Stimulated activated naive CD8-positive, alpha-beta T cell treated with anti-CD3 and anti-CD28 coated beads, Interleukin-15, amount 100 ng/mL, for 72 hours (primary cell): Measurements from ENCODE around the gene TCERG1.
A peak's percentile ranks its signal among the peaks of the same experiment; 100 is the strongest.

ENCODE experiments used
- ATAC-seq: fragments of 150-1000 bp; cut with Tn5 transposase; 2 replicates; pipeline ENCODE4 v1.10.0; 2021; ENCODE audit warnings: mild to moderate bottlenecking, moderate library complexity
- DNase-seq, 2 donors: peaks; one replicate each; pipeline ENCODE4 v3.0.0; 2021 to 2022
- H3K27ac Mint-ChIP-seq, 2 donors: one replicate each; pipeline ENCODE4 v1.8.0; 2022; ENCODE audit warnings: mild to moderate bottlenecking in 2 of 2, mixed read lengths in 2 of 2, moderate library complexity in 2 of 2
- H3K27me3 Mint-ChIP-seq: one replicate; pipeline ENCODE4 v1.8.0; 2022; ENCODE audit warnings: mixed read lengths
- H3K4me1 Mint-ChIP-seq: one replicate; pipeline ENCODE4 v1.8.0; 2022; ENCODE audit warnings: mild to moderate bottlenecking, mixed read lengths
- H3K4me3 Mint-ChIP-seq, 2 donors: one replicate each; pipeline ENCODE4 v1.8.0; 2022; ENCODE audit warnings: mild to moderate bottlenecking in 2 of 2, mixed read lengths in 2 of 2, moderate library complexity in 1 of 2
- H3K9me3 Mint-ChIP-seq, 2 donors: one replicate each; pipeline ENCODE4 v1.8.0; 2022; ENCODE audit warnings: mixed read lengths in 2 of 2

TCERG1 gene

GRCh38 chr5:146440870-146441495 is 6.2 kb upstream of the TCERG1 start:
- ATAC-seq (no peak), DNase-seq (no peak)
- Mint-ChIP-seq H3K9me3 (no peaks in the 10 kb centered on the region), H3K27me3 (peaks cover 8% of the 10 kb centered on the region), H3K4me1 (no peaks in the 10 kb centered on the region), H3K27ac (no peak overlapping the region), H3K4me3 (no peak overlapping the region)

GRCh38 chr5:146441896-146442295 is 5.2 kb upstream of the TCERG1 start:
- Mint-ChIP-seq H3K27me3 (peaks cover 8% of the 10 kb centered on the region), H3K4me1 (no peaks in the 10 kb centered on the region), H3K27ac (no peak overlapping the region), H3K4me3 (no peak overlapping the region), H3K9me3 (no peaks in the 10 kb centered on the region)
- no peak for ATAC-seq
- DNase-seq = no peak

- DNase-seq (peak; percentile 19 to 58), ATAC-seq (peak; percentile 45)
- peak overlapping the region; percentile 89 to 100 for H3K4me3 Mint-ChIP-seq
- H3K27me3 Mint-ChIP-seq = no peaks in the 10 kb centered on the region
- H3K4me1 Mint-ChIP-seq = peaks cover 40% of the 10 kb centered on the region
- H3K27ac Mint-ChIP-seq = peak overlapping the region; percentile 99 to 100
- H3K9me3 Mint-ChIP-seq = no peaks in the 10 kb centered on the region
Observed at GRCh38 chr5:146447734-146448380, 724 bp downstream of the TCERG1 start.

GRCh38 chr5:146448783-146449519 is 1.8 kb downstream of the TCERG1 start:
- no peak for ATAC-seq
- no peaks in the 10 kb centered on the region for H3K9me3 Mint-ChIP-seq
- H3K27me3 Mint-ChIP-seq = no peaks in the 10 kb centered on the region
- H3K27ac Mint-ChIP-seq = no peak overlapping the region
- H3K4me1 Mint-ChIP-seq = peaks cover 48% of the 10 kb centered on the region
- H3K4me3 Mint-ChIP-seq = peak overlapping the region; percentile 89 to 100
- no peak for DNase-seq

- H3K4me1 Mint-ChIP-seq = peaks cover 53% of the 10 kb centered on the region
- ATAC-seq (no peak), DNase-seq (no peak)
- H3K27ac Mint-ChIP-seq = peak overlapping the region in 1 of 2 donors; percentile 74
- no peaks in the 10 kb centered on the region for H3K9me3 Mint-ChIP-seq
- peak overlapping the region; percentile 6 to 100 for H3K4me3 Mint-ChIP-seq
- H3K27me3 Mint-ChIP-seq = no peaks in the 10 kb centered on the region
Observed at GRCh38 chr5:146450002-146450401, 2.9 kb downstream of the TCERG1 start.

- DNase-seq (no peak), ATAC-seq (no peak)
- H3K27me3 Mint-ChIP-seq = no peaks in the 10 kb centered on the region
- no peaks in the 10 kb centered on the region for H3K9me3 Mint-ChIP-seq
- no peak overlapping the region for H3K4me3 Mint-ChIP-seq
- H3K4me1 Mint-ChIP-seq = peaks cover 53% of the 10 kb centered on the region
- H3K27ac Mint-ChIP-seq = no peak overlapping the region
Observed at GRCh38 chr5:146451411-146451810, 4.3 kb downstream of the TCERG1 start.

GRCh38 chr5:146457431-146457830 is 10.3 kb downstream of the TCERG1 start:
- Mint-ChIP-seq H3K4me1 (peaks cover 16% of the 10 kb centered on the region), H3K9me3 (no peaks in the 10 kb centered on the region)

GRCh38 chr5:146458894-146459293 is 11.8 kb downstream of the TCERG1 start:
- Mint-ChIP-seq H3K4me3 (no peak overlapping the region), H3K27ac (no peak overlapping the region), H3K27me3 (no peaks in the 10 kb centered on the region), H3K4me1 (peaks cover 17% of the 10 kb centered on the region), H3K9me3 (no peaks in the 10 kb centered on the region)
- DNase-seq = no peak
- ATAC-seq = no peak

More at GRCh38 chr5:146457431-146457830, 10.3 kb downstream of the TCERG1 start:
- H3K27ac Mint-ChIP-seq = no peak overlapping the region
- DNase-seq = no peak
- no peak overlapping the region for H3K4me3 Mint-ChIP-seq
- ATAC-seq = no peak
- H3K27me3 Mint-ChIP-seq = no peaks in the 10 kb centered on the region

- DNase-seq = no peak
- no peak overlapping the region for H3K27ac Mint-ChIP-seq
Observed at GRCh38 chr5:146461319-146461718, 14.2 kb downstream of the TCERG1 start.

GRCh38 chr5:146463446-146463845 is 16.3 kb downstream of the TCERG1 start:
- DNase-seq (no peak), ATAC-seq (no peak)
- H3K4me1 Mint-ChIP-seq = peaks cover 20% of the 10 kb centered on the region
- H3K9me3 Mint-ChIP-seq = no peaks in the 10 kb centered on the region
- H3K4me3 Mint-ChIP-seq = no peak overlapping the region
- peak overlapping the region in 1 of 2 donors; percentile 53 for H3K27ac Mint-ChIP-seq
- no peaks in the 10 kb centered on the region for H3K27me3 Mint-ChIP-seq

More at GRCh38 chr5:146461319-146461718, 14.2 kb downstream of the TCERG1 start:
- Mint-ChIP-seq H3K4me3 (no peak overlapping the region), H3K4me1 (peaks cover 20% of the 10 kb centered on the region), H3K27me3 (no peaks in the 10 kb centered on the region), H3K9me3 (no peaks in the 10 kb centered on the region)
- no peak for ATAC-seq

GRCh38 chr5:146466521-146467349 is 19.6 kb downstream of the TCERG1 start:
- DNase-seq = no peak
- Mint-ChIP-seq H3K4me3 (no peak overlapping the region), H3K27ac (no peak overlapping the region), H3K4me1 (peaks cover 20% of the 10 kb centered on the region), H3K27me3 (no peaks in the 10 kb centered on the region), H3K9me3 (no peaks in the 10 kb centered on the region)
- no peak for ATAC-seq

GRCh38 chr5:146467760-146468159 is 20.6 kb downstream of the TCERG1 start:
- Mint-ChIP-seq H3K9me3 (no peaks in the 10 kb centered on the region), H3K4me1 (peaks cover 18% of the 10 kb centered on the region), H3K27ac (peak overlapping the region in 1 of 2 donors; percentile 42), H3K27me3 (no peaks in the 10 kb centered on the region), H3K4me3 (peak overlapping the region in 1 of 2 donors; percentile 30)
- no peak for DNase-seq
- no peak for ATAC-seq

GRCh38 chr5:146474065-146474464 is 26.9 kb downstream of the TCERG1 start:
- ATAC-seq (no peak), DNase-seq (no peak)
- H3K27me3 Mint-ChIP-seq = no peaks in the 10 kb centered on the region
- H3K27ac Mint-ChIP-seq = no peak overlapping the region
- H3K4me1 Mint-ChIP-seq = no peaks in the 10 kb centered on the region
- H3K4me3 Mint-ChIP-seq = no peak overlapping the region
- no peaks in the 10 kb centered on the region for H3K9me3 Mint-ChIP-seq

- no peaks in the 10 kb centered on the region for H3K27me3 Mint-ChIP-seq
- no peaks in the 10 kb centered on the region for H3K4me1 Mint-ChIP-seq
- no peaks in the 10 kb centered on the region for H3K9me3 Mint-ChIP-seq
- ATAC-seq (no peak), DNase-seq (no peak)
- H3K27ac Mint-ChIP-seq = peak overlapping the region in 1 of 2 donors; percentile 76
- H3K4me3 Mint-ChIP-seq = no peak overlapping the region
Observed at GRCh38 chr5:146475190-146475780, 28.2 kb downstream of the TCERG1 start.

- Mint-ChIP-seq H3K4me1 (no peaks in the 10 kb centered on the region), H3K27me3 (no peaks in the 10 kb centered on the region), H3K27ac (no peak overlapping the region), H3K9me3 (no peaks in the 10 kb centered on the region), H3K4me3 (no peak overlapping the region)
- DNase-seq = no peak
- ATAC-seq = no peak
Observed at GRCh38 chr5:146475906-146476305, 28.8 kb downstream of the TCERG1 start.
